Liver (tissue), 9 donors: ENCODE measurements around the gene SRRD. TPM values are rescaled to one million over a fixed set of nuclear protein-coding genes. Genes with fewer than 3 reads are reported as not detected.

Source experiments
- DNase-seq: peaks from one replicate; pipeline ENCODE4 v3.0.0-alpha.2; 2017; ENCODE audit warnings: low spot score
- H3K27ac ChIP-seq, 2 donors: one replicate each; pipeline ENCODE4 v1.7.0; 2013; ENCODE audit warnings: inconsistent platforms in 2 of 2, low read length in 2 of 2, control low read depth in 1 of 2, low read depth in 1 of 2, mild to moderate bottlenecking in 1 of 2
- H3K27me3 ChIP-seq, 4 donors: one replicate each; pipeline versions ENCODE4 v1.6.1 to v1.7.0; 2013; ENCODE audit warnings: low read length in 3 of 4, inconsistent platforms in 1 of 4, mild to moderate bottlenecking in 1 of 4, moderate library complexity in 1 of 4; ENCODE audit not compliant: control insufficient read depth in 4 of 4, insufficient read depth in 4 of 4
- H3K36me3 ChIP-seq, 4 donors: one replicate each; pipeline versions ENCODE4 v1.6.1 to v1.7.0; 2013; ENCODE audit warnings: low read length in 3 of 4, mild to moderate bottlenecking in 3 of 4, low read depth in 1 of 4, moderate library complexity in 1 of 4; ENCODE audit not compliant: control insufficient read depth in 4 of 4, insufficient read depth in 3 of 4
- H3K4me1 ChIP-seq, 4 donors: one replicate each; pipeline versions ENCODE4 v1.6.1 to v1.7.0; 2013; ENCODE audit warnings: low read length in 3 of 4, mild to moderate bottlenecking in 3 of 4, moderate library complexity in 1 of 4; ENCODE audit not compliant: control insufficient read depth in 4 of 4, insufficient read depth in 4 of 4
- H3K4me3 ChIP-seq, 3 donors: one replicate each; pipeline versions ENCODE4 v1.6.1 to v1.7.0; 2013; ENCODE audit warnings: low read length in 3 of 3, control low read depth in 1 of 3, low read depth in 1 of 3, mild to moderate bottlenecking in 1 of 3
- H3K9ac ChIP-seq, 2 donors: one replicate each; pipeline ENCODE4 v1.7.0; 2013; ENCODE audit warnings: low read length in 2 of 2, mild to moderate bottlenecking in 2 of 2, moderate library complexity in 2 of 2, control low read depth in 1 of 2, low read depth in 1 of 2
- H3K9me3 ChIP-seq, 4 donors: one replicate each; pipeline versions ENCODE4 v1.6.1 to v1.7.0; 2013; ENCODE audit warnings: low read length in 3 of 4; ENCODE audit not compliant: control insufficient read depth in 4 of 4
- CTCF ChIP-seq: fragments of 150-350 bp; IDR thresholded peaks from 2 replicates; pipeline ENCODE4 v1.5.1; 2017; ENCODE audit warnings: improper control_type of control experiment, low read depth, low read length; ENCODE audit not compliant: missing input control
- EGR1 ChIP-seq, 2 donors: IDR thresholded peaks; 2 replicates each; pipeline ENCODE4 v1.6.1; 2016 to 2018; ENCODE audit warnings: antibody characterized with exemption in 2 of 2, low read depth in 2 of 2
- FOXA1 ChIP-seq: IDR thresholded peaks from 2 replicates; pipeline ENCODE4 v1.6.1; 2016; ENCODE audit warnings: antibody characterized with exemption
- FOXA2 ChIP-seq: IDR thresholded peaks from 2 replicates; pipeline ENCODE4 v1.6.1; 2016; ENCODE audit warnings: antibody characterized with exemption
- GABPA ChIP-seq, 2 donors: IDR thresholded peaks in 1 of 2; conservative IDR thresholded peaks in 1 of 2; 2 replicates each; pipeline ENCODE4 v1.6.1; 2016; ENCODE audit warnings: antibody characterized with exemption in 2 of 2, mild to moderate bottlenecking in 1 of 2, moderate library complexity in 1 of 2
- HNF4A ChIP-seq, 2 donors: conservative IDR thresholded peaks; 2 replicates each; pipeline ENCODE4 v1.6.1; 2016; ENCODE audit warnings: antibody characterized with exemption in 2 of 2, mild to moderate bottlenecking in 2 of 2
- HNF4G ChIP-seq: IDR thresholded peaks from 2 replicates; pipeline ENCODE4 v1.6.1; 2016; ENCODE audit warnings: antibody characterized with exemption
- JUND ChIP-seq, 2 donors: IDR thresholded peaks; 2 replicates each; pipeline ENCODE4 v1.6.1; 2016; ENCODE audit warnings: antibody characterized with exemption in 2 of 2
- NR2F2 ChIP-seq: IDR thresholded peaks from 2 replicates; pipeline ENCODE4 v1.6.1; 2016; ENCODE audit warnings: antibody characterized with exemption
- RAD21 ChIP-seq, 2 donors: IDR thresholded peaks; 2 replicates each; pipeline ENCODE4 v1.6.1; 2016; ENCODE audit warnings: antibody characterized with exemption in 2 of 2, mild to moderate bottlenecking in 2 of 2
- REST ChIP-seq: IDR thresholded peaks from 2 replicates; pipeline ENCODE4 v1.6.1; 2016; ENCODE audit warnings: antibody characterized with exemption, mild to moderate bottlenecking
- RXRA ChIP-seq, 2 donors: IDR thresholded peaks; 2 replicates each; pipeline ENCODE4 v1.6.1; 2017 to 2018; ENCODE audit warnings: antibody characterized with exemption in 2 of 2, mild to moderate bottlenecking in 1 of 2
- SP1 ChIP-seq: IDR thresholded peaks from 2 replicates; pipeline ENCODE4 v1.6.1; 2018; ENCODE audit warnings: antibody characterized with exemption, mild to moderate bottlenecking
- TAF1 ChIP-seq: conservative IDR thresholded peaks from 2 replicates; pipeline ENCODE4 v1.6.1; 2016; ENCODE audit warnings: antibody characterized with exemption, mild to moderate bottlenecking
- YY1 ChIP-seq: IDR thresholded peaks from 2 replicates; pipeline ENCODE4 v1.6.1; 2016; ENCODE audit warnings: antibody characterized with exemption, mild to moderate bottlenecking
- ZBTB33 ChIP-seq: IDR thresholded peaks from 2 replicates; pipeline ENCODE4 v1.6.1; 2016; ENCODE audit warnings: antibody characterized with exemption
- WGBS: extraction: QIAGEN DNeasy Blood & Tissue Kit; methylation state at CpG from one replicate; pipeline ENCODE4 v1.1.7; 2013; 5-methylcytosine and 5-hydroxymethylcytosine counted together
- polyA plus RNA-seq, 2 donors: library from polyadenylated mRNA; stranded (reverse) in 1 of 2; unstranded in 1 of 2; fragments of 200-250 nt in 1 of 2; fragments of >200 nt in 1 of 2; fragmentation: Nextera tagmentation in 1 of 2; extraction: Ambion mirVana in 1 of 2; gene quantifications; one replicate each; pipeline versions ENCODE4 v1.2.1 to v1.2.3, GENCODE V29; 2013 to 2015
- total RNA-seq, 2 donors: library from RNA; depleted of rRNA; stranded (reverse); fragments of >200 nt; gene quantifications; one replicate each; pipeline ENCODE4 v1.2.3, GENCODE V29; 2014
- TF ChIP-seq, protein P1 (sequence below): IDR thresholded peaks from 2 replicates; pipeline ENCODE4 v1.6.1; 2016; ENCODE audit warnings: antibody characterized with exemption
- TF ChIP-seq, protein P2 (sequence below): IDR thresholded peaks from 2 replicates; pipeline ENCODE4 v1.6.1; 2016; ENCODE audit warnings: antibody characterized with exemption
- donor health status: healthy.
- donor health status: healthy.
- donor health status: healthy.
- donor health status: healthy.
- donor health status: healthy.

The SRRD gene
- total and polyA plus RNA-seq, 4 donors: 8.7 to 18.6 (median 13.6) TPM

DNA sequence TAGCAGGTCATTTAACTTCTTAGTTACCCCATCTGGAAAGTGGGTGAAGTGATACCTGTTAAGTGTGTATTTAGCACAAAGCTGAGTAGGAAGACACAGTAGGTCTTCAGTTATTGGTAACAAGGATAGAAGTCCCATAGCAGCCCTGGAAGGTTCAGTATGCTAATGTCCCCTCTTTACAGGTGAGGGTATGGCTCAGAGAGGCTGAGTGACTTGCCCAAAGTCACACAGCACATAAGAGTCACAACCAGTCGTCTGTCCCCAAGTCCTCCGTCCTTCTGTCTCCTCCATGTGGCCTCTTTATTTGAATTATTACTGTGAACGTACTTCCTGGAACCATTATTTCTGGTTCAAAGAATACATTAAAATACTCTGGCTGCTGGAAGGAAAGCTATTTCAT is 44.1 kb upstream of the SRRD start:
- Histone ChIP-seq H3K9ac (no peak overlapping the region), H3K4me1 (no peaks in the 10 kb centered on the region), H3K4me3 (no peak overlapping the region), H3K27me3 (no peaks in the 10 kb centered on the region), H3K9me3 (no peaks in the 10 kb centered on the region), H3K36me3 (no peaks in the 10 kb centered on the region), H3K27ac (no peak overlapping the region)
- no peak for DNase-seq
- TF ChIP-seq, protein P1, sequence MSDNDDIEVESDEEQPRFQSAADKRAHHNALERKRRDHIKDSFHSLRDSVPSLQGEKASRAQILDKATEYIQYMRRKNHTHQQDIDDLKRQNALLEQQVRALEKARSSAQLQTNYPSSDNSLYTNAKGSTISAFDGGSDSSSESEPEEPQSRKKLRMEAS: no peak
- TF ChIP-seq SP1 (no peak), HNF4G (no peak), HNF4A (conservative IDR thresholded peaks at IDR 0.05) (no peak), GABPA (IDR thresholded peaks at IDR 0.05 in 1 of 2, conservative IDR thresholded peaks at IDR 0.05 in 1 of 2) (no peak), CTCF (no peak), RAD21 (IDR thresholded peaks at IDR 0.05) (no peak), REST (no peak), FOXA1 (no peak), FOXA2 (no peak), JUND (IDR thresholded peaks at IDR 0.05) (no peak), EGR1 (IDR thresholded peaks at IDR 0.05; ENCODE audit: low read depth in 2 of 2) (no peak), ZBTB33 (no peak), NR2F2 (no peak), YY1 (no peak), TAF1 (no peak), RXRA (IDR thresholded peaks at IDR 0.05) (no peak)
- TF ChIP-seq, protein P2, sequence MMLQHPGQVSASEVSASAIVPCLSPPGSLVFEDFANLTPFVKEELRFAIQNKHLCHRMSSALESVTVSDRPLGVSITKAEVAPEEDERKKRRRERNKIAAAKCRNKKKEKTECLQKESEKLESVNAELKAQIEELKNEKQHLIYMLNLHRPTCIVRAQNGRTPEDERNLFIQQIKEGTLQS: no peak
- WGBS: 75% methylated on average over 3 of the region's 3 CpGs
